K562 (cell line): ENCODE measurements around the gene FTL. TPM values are rescaled to one million over a fixed set of nuclear protein-coding genes. Genes with fewer than 3 reads are reported as not detected.

Source experiments
- BCLAF1 ChIP-seq, 2 experiments: fragments of 450-650 bp in 1 of 2; IDR thresholded peaks; 2 replicates each; pipeline ENCODE4 v1.6.1; 2011 to 2017; ENCODE audit warnings: low read depth in 2 of 2, antibody characterized with exemption in 1 of 2, borderline replicate concordance in 1 of 2, low read length in 1 of 2, mild to moderate bottlenecking in 1 of 2, mixed read lengths in 1 of 2; ENCODE audit not compliant: control insufficient read depth in 1 of 2
- HDAC1 ChIP-seq, 2 experiments: fragments of 450-650 bp; IDR thresholded peaks; 2 replicates each; pipeline ENCODE4 v1.6.1; 2016 to 2017; ENCODE audit warnings: inconsistent platforms in 1 of 2, mild to moderate bottlenecking in 1 of 2, moderate library complexity in 1 of 2
- HDAC2 ChIP-seq: fragments of 450-650 bp; IDR thresholded peaks from 2 replicates; pipeline ENCODE4 v1.6.1; 2016; ENCODE audit warnings: mild to moderate bottlenecking
- HDAC3 ChIP-seq: fragments of 450-650 bp; IDR thresholded peaks from 2 replicates; pipeline ENCODE4 v1.6.1; 2018; ENCODE audit warnings: borderline replicate concordance, mild to moderate bottlenecking, moderate library complexity; ENCODE audit not compliant: partially characterized antibody
- MCM5 ChIP-seq: fragments of 450-650 bp; IDR thresholded peaks from 2 replicates; pipeline ENCODE4 v1.6.1; 2016; ENCODE audit warnings: low read depth
- MLLT1 ChIP-seq, 2 experiments: fragments of 450-650 bp; IDR thresholded peaks; 2 replicates each; pipeline ENCODE4 v1.6.1; 2016
- PURB ChIP-seq: sonication (generic); formaldehyde crosslinking; IDR thresholded peaks from 2 replicates; pipeline ENCODE4 v1.9.0; 2021; ENCODE audit warnings: low read depth, mild to moderate bottlenecking, missing genetic modification reagents
- TOE1 ChIP-seq, 2 experiments: fragments of 450-650 bp in 1 of 2; sonication (generic) in 1 of 2; formaldehyde crosslinking in 1 of 2; IDR thresholded peaks; 2 replicates each; pipeline versions ENCODE4 v1.7.1 to v1.8.0; 2016 to 2022; ENCODE audit warnings: borderline replicate concordance in 2 of 2, mild to moderate bottlenecking in 2 of 2, antibody characterized with exemption in 1 of 2, inconsistent platforms in 1 of 2, low read depth in 1 of 2, missing genetic modification reagents in 1 of 2, moderate library complexity in 1 of 2
- ZNF140 ChIP-seq: fragments of 250-450 bp; sonication (Bioruptor Pico); IDR thresholded peaks from 2 replicates; pipeline ENCODE4 v1.8.0; 2021; ENCODE audit warnings: moderate library complexity, mild to moderate bottlenecking, inconsistent platforms
- ZNF143 ChIP-seq: sonication (generic); formaldehyde crosslinking; IDR thresholded peaks from 2 replicates; pipeline ENCODE4 v1.9.0; 2022; ENCODE audit warnings: mild to moderate bottlenecking, missing genetic modification reagents
- ZNF24 ChIP-seq: fragments of 450-650 bp; IDR thresholded peaks from 2 replicates; pipeline ENCODE4 v1.6.1; 2016
- ZNF398 ChIP-seq: fragments of 250-450 bp; sonication (Bioruptor Pico); IDR thresholded peaks from 2 replicates; pipeline ENCODE4 v1.8.0; 2021; ENCODE audit warnings: moderate library complexity, mild to moderate bottlenecking, inconsistent platforms
- polyA plus RNA-seq, 8 experiments: library from polyadenylated mRNA; depleted of rRNA in 4 of 8; stranded (reverse) in 5 of 8; unstranded in 3 of 8; fragments of >200 nt; fragmentation: Nextera tagmentation in 2 of 8; fragmentation: Illumina TruSeq in 1 of 8; extraction: Ambion mirVana in 2 of 8; extraction: Trizol in 1 of 8; gene quantifications; 2 replicates each; pipeline versions ENCODE4 v1.2.1 to v1.2.3, GENCODE V29; 2011 to 2014; ENCODE audit warnings: inconsistent platforms in 1 of 8, missing spikeins in 1 of 8
- total RNA-seq, 7 experiments: library from RNA; depleted of rRNA in 6 of 7; stranded (reverse); fragments of >200 nt in 6 of 7; fragmentation: Illumina TruSeq in 2 of 7; extraction: Trizol in 2 of 7; gene quantifications; 2 replicates each; pipeline versions ENCODE4 v1.2.1 to v1.2.3, GENCODE V29; 2011 to 2021; ENCODE audit warnings: low replicate concordance in 1 of 7
- TF ChIP-seq, protein P1 (sequence below), 3 experiments: fragments of 200-800 bp in 1 of 3; sonication (Bioruptor generic) in 1 of 3; sonication (generic) in 1 of 3; formaldehyde crosslinking in 1 of 3; IDR thresholded peaks; 2 replicates each; pipeline versions ENCODE4 v1.6.1 to v1.8.0; 2016 to 2022; ENCODE audit warnings: mild to moderate bottlenecking in 2 of 3, missing compliant biosample characterization in 2 of 3, missing genetic modification characterization in 2 of 3, missing genetic modification reagents in 1 of 3
- TF ChIP-seq, protein P2 (sequence below): sonication (generic); formaldehyde crosslinking; IDR thresholded peaks from 2 replicates; pipeline ENCODE4 v1.8.0; 2022; ENCODE audit warnings: mild to moderate bottlenecking, low read depth, missing genetic modification reagents

Gene FTL
- total and polyA plus RNA-seq, 9 of the 15 experiments (the other 6 are each of a cell fraction or from before 2014, with no cell fraction given): 1,231 to 27,415 (median 3,965) TPM

DNA sequence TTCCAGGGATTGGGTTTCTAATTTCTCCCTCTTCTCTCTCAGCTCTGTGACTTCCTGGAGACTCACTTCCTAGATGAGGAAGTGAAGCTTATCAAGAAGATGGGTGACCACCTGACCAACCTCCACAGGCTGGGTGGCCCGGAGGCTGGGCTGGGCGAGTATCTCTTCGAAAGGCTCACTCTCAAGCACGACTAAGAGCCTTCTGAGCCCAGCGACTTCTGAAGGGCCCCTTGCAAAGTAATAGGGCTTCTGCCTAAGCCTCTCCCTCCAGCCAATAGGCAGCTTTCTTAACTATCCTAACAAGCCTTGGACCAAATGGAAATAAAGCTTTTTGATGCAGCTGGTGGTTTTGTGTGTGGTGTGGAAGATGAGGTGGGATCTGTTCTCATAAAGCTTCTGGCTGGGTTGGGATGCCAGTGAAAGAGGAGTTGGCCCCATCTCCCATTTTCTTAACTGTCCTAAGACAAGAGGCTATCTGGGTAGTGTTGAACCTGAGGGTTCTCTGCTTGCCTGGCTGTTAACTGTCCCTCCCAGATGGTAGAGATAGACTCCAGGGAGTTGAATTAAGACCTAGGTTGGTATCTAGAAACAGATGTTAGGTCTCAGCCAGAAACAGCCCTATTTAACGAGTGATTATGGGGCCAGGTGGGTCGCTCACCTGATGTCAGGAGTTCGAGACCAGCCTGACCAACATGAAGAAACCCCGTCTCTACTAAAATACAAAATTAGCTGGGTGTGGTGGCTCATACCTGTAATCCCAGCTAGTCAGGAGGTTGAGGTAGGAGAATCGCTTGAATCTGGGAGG, 1.6 kb downstream of the FTL start (continued):
- TF ChIP-seq, protein P1, sequence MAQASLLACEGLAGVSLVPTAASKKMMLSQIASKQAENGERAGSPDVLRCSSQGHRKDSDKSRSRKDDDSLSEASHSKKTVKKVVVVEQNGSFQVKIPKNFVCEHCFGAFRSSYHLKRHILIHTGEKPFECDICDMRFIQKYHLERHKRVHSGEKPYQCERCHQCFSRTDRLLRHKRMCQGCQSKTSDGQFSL (CRISPR knock-in tag; IDR thresholded peaks at IDR 0.05): no peak
- TF ChIP-seq, protein P1 (tag; IDR thresholded peaks at IDR 0.05): no peak
- TF ChIP-seq HDAC3: peak; percentile 0
- TF ChIP-seq HDAC2: no peak
- 0 out of 2 replicates have a peak, but pooled peaks have one; percentile 2 for TF ChIP-seq ZNF143 (CRISPR knock-in tag)
- TF ChIP-seq, protein P2, sequence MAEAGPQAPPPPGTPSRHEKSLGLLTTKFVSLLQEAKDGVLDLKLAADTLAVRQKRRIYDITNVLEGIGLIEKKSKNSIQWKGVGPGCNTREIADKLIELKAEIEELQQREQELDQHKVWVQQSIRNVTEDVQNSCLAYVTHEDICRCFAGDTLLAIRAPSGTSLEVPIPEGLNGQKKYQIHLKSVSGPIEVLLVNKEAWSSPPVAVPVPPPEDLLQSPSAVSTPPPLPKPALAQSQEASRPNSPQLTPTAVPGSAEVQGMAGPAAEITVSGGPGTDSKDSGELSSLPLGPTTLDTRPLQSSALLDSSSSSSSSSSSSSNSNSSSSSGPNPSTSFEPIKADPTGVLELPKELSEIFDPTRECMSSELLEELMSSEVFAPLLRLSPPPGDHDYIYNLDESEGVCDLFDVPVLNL (CRISPR knock-in tag): no peak
- no peak for TF ChIP-seq ZNF398
- no peak for TF ChIP-seq ZNF140 (CRISPR knock-in tag)
- no peak for TF ChIP-seq TOE1 (IDR thresholded peaks at IDR 0.05; ENCODE audit: borderline replicate concordance)
- peak; percentile 82 for TF ChIP-seq TOE1 (CRISPR knock-in tag; IDR thresholded peaks at IDR 0.05; ENCODE audit: borderline replicate concordance, low read depth)
- TF ChIP-seq BCLAF1 (IDR thresholded peaks at IDR 0.05; ENCODE audit: borderline replicate concordance in 1 of 2, control insufficient read depth in 1 of 2, low read depth in 2 of 2, low read length in 1 of 2): peak in 1 of 2 experiments; percentile 4; a peak in 1 of 4 replicates
- TF ChIP-seq ZNF24: no peak
- TF ChIP-seq MLLT1 (IDR thresholded peaks at IDR 0.05): peak; percentile 8 to 87; a peak in 2 of 4 replicates
- TF ChIP-seq HDAC1 (IDR thresholded peaks at IDR 0.05): no peak
- no peak for TF ChIP-seq PURB (CRISPR knock-in tag)
- TF ChIP-seq MCM5: no peak
